NT2/D1 (cell line): ENCODE results near the gene NACA2.

Experiments used
- DNase-seq: peaks from one replicate; pipeline ENCODE4 v3.0.0-alpha.2; 2011; ENCODE audit warnings: low read depth, low spot score
- H3K27me3 ChIP-seq: 2 replicates; pipeline ENCODE4 v1.6.0; 2011; ENCODE audit warnings: mild to moderate bottlenecking; ENCODE audit not compliant: insufficient read length, insufficient read depth
- H3K36me3 ChIP-seq: 2 replicates; pipeline ENCODE4 v1.6.1; 2011; ENCODE audit warnings: mild to moderate bottlenecking, low read length, mixed read lengths; ENCODE audit not compliant: insufficient read depth, insufficient read length
- H3K4me1 ChIP-seq: 2 replicates; pipeline ENCODE4 v1.5.1; 2011; ENCODE audit not compliant: insufficient read depth, insufficient read length
- H3K4me3 ChIP-seq: 2 replicates; pipeline ENCODE4 v1.5.1; 2011; ENCODE audit warnings: low read depth; ENCODE audit not compliant: insufficient read length
- H3K9ac ChIP-seq: 2 replicates; pipeline ENCODE4 v1.6.0; 2011; ENCODE audit warnings: low read depth; ENCODE audit not compliant: insufficient read length
- H3K9me3 ChIP-seq: 2 replicates; pipeline ENCODE4 v1.5.1; 2011; ENCODE audit warnings: mild to moderate bottlenecking, low read length; ENCODE audit not compliant: insufficient read depth
- SUZ12 ChIP-seq: IDR thresholded peaks from 2 replicates; pipeline ENCODE4 v1.6.1; 2011; ENCODE audit not compliant: insufficient read length, insufficient read depth; ENCODE audit errors: extremely low read depth
- YY1 ChIP-seq: IDR thresholded peaks from 2 replicates; pipeline ENCODE4 v1.6.1; 2011; ENCODE audit not compliant: insufficient read length, insufficient read depth
- ZNF274 ChIP-seq: IDR thresholded peaks from 2 replicates; pipeline ENCODE4 v1.6.1; 2011; ENCODE audit warnings: mild to moderate bottlenecking, low read depth, low read length

Gene NACA2

GRCh38 chr17:61600621-61601020, 9.6 kb upstream of the NACA2 start:
- no peak for TF ChIP-seq YY1
- H3K4me1 ChIP-seq, result no peaks in the 10 kb centered on the region
- no peak for DNase-seq
- H3K9ac ChIP-seq, result no peak overlapping the region
- no peaks in the 10 kb centered on the region for H3K27me3 ChIP-seq
- H3K9me3 ChIP-seq, result no peaks in the 10 kb centered on the region
- H3K36me3 ChIP-seq, result no peaks in the 10 kb centered on the region
- H3K4me3 ChIP-seq, result no peak overlapping the region

GRCh38 chr17:61599608-61600007, 8.6 kb upstream of the NACA2 start:
- Histone ChIP-seq H3K4me1 (no peaks in the 10 kb centered on the region), H3K9ac (no peak overlapping the region), H3K27me3 (no peaks in the 10 kb centered on the region), H3K4me3 (no peak overlapping the region), H3K36me3 (no peaks in the 10 kb centered on the region), H3K9me3 (no peaks in the 10 kb centered on the region)
- TF ChIP-seq SUZ12, result no peak
- TF ChIP-seq YY1, result no peak
- TF ChIP-seq ZNF274, result no peak
- no peak for DNase-seq

DNA sequence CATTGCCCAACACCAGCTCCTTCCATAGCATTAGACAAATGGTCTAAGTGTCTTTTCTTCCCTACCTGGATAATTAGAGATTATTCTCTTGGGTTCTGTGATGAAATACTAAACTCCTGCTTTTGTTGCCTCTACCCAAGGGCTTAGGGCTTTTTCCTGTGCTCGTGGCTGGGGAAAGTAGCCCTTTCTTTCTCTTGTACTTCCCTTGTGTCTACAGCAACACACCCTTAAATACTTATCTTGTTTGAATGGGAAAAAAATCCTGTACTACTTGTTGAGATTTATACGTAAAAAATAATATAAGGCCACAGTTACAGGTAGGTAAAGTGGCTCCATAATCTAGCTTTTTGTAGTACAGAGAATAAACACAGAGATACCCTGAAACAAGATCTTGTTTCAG, 7.0 kb upstream of the NACA2 start:
- Histone ChIP-seq H3K9me3 (no peaks in the 10 kb centered on the region), H3K4me3 (no peak overlapping the region), H3K4me1 (no peaks in the 10 kb centered on the region), H3K36me3 (no peaks in the 10 kb centered on the region), H3K9ac (no peak overlapping the region), H3K27me3 (no peaks in the 10 kb centered on the region)
- no peak for DNase-seq
- TF ChIP-seq SUZ12, result no peak
- TF ChIP-seq ZNF274, result no peak
- no peak for TF ChIP-seq YY1

- H3K36me3 ChIP-seq, result no peaks in the 10 kb centered on the region
- H3K4me3 ChIP-seq, result no peak overlapping the region
- DNase-seq, result no peak
- H3K4me1 ChIP-seq, result no peaks in the 10 kb centered on the region
- TF ChIP-seq ZNF274 (no peak), YY1 (no peak), SUZ12 (no peak)
- no peaks in the 10 kb centered on the region for H3K9me3 ChIP-seq
- no peaks in the 10 kb centered on the region for H3K27me3 ChIP-seq
- H3K9ac ChIP-seq, result no peak overlapping the region
Observed at GRCh38 chr17:61597607-61598006, 6.6 kb upstream of the NACA2 start.

GRCh38 chr17:61595418-61596186, 4.6 kb upstream of the NACA2 start:
- Histone ChIP-seq H3K9me3 (no peaks in the 10 kb centered on the region), H3K27me3 (no peaks in the 10 kb centered on the region), H3K4me1 (no peaks in the 10 kb centered on the region), H3K36me3 (no peaks in the 10 kb centered on the region), H3K9ac (no peak overlapping the region), H3K4me3 (no peak overlapping the region)
- TF ChIP-seq ZNF274 (no peak), SUZ12 (no peak), YY1 (no peak)
- DNase-seq, result no peak

DNA sequence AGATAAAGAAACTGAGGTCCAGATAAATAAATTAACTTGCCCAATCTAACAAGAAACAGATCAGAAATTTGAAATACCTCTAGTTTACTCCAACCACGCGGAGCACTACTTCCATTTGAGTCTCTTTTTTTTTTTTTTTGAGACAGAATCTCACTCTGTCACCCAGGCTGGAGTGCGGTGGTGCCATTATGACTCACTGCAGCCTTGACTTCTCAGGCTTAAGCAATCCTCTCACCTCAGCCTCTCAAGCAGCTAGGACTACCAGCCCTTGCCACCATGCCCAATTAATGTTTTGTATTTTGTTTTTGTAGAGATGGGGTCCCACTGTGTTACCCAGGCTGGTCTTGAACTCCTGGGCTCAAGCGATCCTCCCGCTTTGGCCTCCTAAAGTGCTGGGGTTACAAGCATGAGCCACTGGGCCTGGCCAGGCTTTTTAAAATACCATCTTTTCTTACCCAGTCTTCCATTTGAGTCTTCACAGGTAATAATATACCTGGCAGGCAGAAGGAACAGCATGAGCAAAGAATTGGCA, 3.3 kb upstream of the NACA2 start:
- Histone ChIP-seq H3K27me3 (no peaks in the 10 kb centered on the region), H3K36me3 (no peaks in the 10 kb centered on the region)

DNA sequence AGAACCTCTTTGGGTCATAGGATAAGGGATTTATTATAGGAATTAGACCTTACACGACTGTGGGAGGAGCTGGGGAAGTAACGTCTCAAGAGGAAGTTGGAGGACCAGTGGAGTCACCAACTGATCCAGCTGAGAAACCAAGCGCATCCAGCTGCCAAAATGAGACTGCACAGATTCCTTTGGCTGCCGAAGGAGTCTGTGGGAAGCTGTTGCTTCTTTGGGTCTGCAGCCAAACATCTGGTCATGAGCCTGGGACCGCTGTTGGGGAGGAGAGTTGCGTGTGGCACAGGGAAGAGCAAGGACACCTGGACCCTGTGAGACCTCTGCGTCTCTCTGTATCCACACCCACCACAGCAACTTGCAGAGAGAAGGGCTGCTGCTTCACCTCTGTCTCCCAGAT, 2.4 kb upstream of the NACA2 start:
- TF ChIP-seq YY1, result no peak
- no peak for TF ChIP-seq ZNF274
- TF ChIP-seq SUZ12, result no peak
- H3K9me3 ChIP-seq, result no peaks in the 10 kb centered on the region
- no peak overlapping the region for H3K4me3 ChIP-seq
- H3K9ac ChIP-seq, result no peak overlapping the region
- no peaks in the 10 kb centered on the region for H3K4me1 ChIP-seq
- DNase-seq, result no peak
- H3K36me3 ChIP-seq, result no peaks in the 10 kb centered on the region
- no peaks in the 10 kb centered on the region for H3K27me3 ChIP-seq

More for the DNA sequence above, 3.3 kb upstream of the NACA2 start:
- no peaks in the 10 kb centered on the region for H3K4me1 ChIP-seq
- H3K9me3 ChIP-seq, result no peaks in the 10 kb centered on the region
- H3K4me3 ChIP-seq, result no peak overlapping the region
- DNase-seq, result no peak
- H3K9ac ChIP-seq, result no peak overlapping the region
- TF ChIP-seq SUZ12 (no peak), YY1 (no peak), ZNF274 (no peak)
